Ishikawa (cell line): Measurements from ENCODE around the gene SGMS1.

Experiments
- CREB1 ChIP-seq: IDR thresholded peaks from 2 replicates; pipeline ENCODE4 v1.6.1; 2012; ENCODE audit warnings: low read depth
- EP300 ChIP-seq: IDR thresholded peaks from 2 replicates; pipeline ENCODE4 v1.6.1; 2012; ENCODE audit warnings: borderline replicate concordance
- FOXM1 ChIP-seq: IDR thresholded peaks from 2 replicates; pipeline ENCODE4 v1.6.1; 2012; ENCODE audit warnings: low read depth, borderline replicate concordance
- NFIC ChIP-seq: IDR thresholded peaks from 2 replicates; pipeline ENCODE4 v1.6.1; 2012
- TAF1 ChIP-seq: IDR thresholded peaks from 2 replicates; pipeline ENCODE4 v1.6.1; 2012; ENCODE audit warnings: low read depth, mild to moderate bottlenecking
- TCF12 ChIP-seq: IDR thresholded peaks from 2 replicates; pipeline ENCODE4 v1.6.1; 2012; ENCODE audit warnings: low read depth
- USF1 ChIP-seq: IDR thresholded peaks from 2 replicates; pipeline ENCODE4 v1.6.1; 2012
- YY1 ChIP-seq: IDR thresholded peaks from 2 replicates; pipeline ENCODE4 v1.6.1; 2012; ENCODE audit warnings: low read depth

GRCh38 chr10:50635286-50635685 lies 11.5 kb upstream of the SGMS1 start:
- TF ChIP-seq NFIC (no peak), FOXM1 (no peak), CREB1 (no peak), EP300 (no peak), TAF1 (no peak), YY1 (no peak), TCF12 (no peak), USF1 (no peak)
